ENCODE measurements around the gene ATXN7L2.
"Not testable (repeated sequence)": the region's sequence is repeated elsewhere in the genome, so short reads cannot be mapped to it uniquely, and the experiment has no call there.

The ATXN7L2 gene

DNA sequence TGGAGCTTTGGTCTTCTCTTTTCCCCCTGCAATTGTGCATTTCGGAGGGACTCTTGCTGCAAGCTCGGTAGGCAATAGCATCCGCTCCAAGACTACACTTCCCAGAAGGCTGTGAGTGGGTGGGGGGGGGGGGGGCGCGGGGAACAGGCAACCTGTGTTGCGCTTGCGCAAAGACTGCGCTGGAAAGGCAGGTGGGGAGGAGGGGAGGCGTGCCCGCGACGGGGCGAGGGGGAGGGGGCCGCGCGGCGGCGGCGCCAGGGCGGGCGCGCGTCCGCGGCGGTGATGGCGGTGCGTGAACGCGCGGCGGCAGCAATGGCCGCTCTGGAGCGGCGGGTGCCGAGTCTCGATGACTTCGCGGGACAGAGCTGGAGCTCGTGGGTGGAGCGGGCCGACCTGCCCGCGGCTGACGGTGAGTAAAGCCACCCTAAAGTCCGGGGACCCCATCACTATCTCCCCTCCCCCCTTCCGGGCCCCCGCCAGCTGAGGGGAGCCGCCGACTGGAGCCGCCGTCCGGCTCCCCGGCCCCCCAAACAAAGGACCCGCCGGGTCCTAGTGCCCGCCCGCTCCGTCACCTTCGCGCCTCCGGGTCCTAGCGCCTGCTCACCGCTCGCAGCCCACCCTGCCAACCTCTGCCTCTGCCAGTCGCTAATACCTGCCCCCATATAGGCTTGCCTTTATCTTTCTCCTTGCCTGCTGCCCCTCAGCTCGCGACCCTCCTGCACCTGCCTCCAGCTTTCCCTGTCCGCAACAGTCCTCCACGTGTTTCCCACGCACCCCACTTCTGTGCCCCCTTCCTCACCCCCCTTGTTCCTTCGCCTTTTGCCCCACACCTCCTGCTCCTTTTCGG, at the start of gene ATXN7L2:
Gene ATXN7L2, plus strand, starts transcription at position 234 of the 847 bp plus-strand sequence. Its CDS starts 49 bp downstream, at position 283.
- peak; percentile 89 for DNase-seq

- no peak for DNase-seq
These were observed 49.2 kb upstream of the ATXN7L2 start for GRCh38 chr1:109434484-109434883.

- DNase-seq, result no peak
These were observed 44.9 kb upstream of the ATXN7L2 start for GRCh38 chr1:109438798-109439297.

DNA sequence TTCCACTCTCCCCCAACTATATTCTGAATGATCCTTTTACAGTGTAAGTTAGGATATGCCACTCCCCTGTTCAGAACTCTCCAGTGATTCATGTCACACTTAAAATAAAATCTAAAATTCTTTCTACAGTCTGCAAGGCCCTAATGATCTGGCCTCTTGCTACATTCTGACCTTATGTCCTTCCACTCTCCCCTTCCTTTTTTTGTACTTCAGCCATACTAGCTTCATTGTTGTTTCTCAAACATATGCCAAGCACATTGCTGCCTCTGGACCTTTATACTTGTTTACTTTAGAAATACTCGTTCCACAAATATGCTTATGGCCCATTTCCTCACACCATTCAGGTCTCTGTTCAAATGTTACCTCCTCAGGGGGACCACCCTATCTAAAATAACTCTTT, 42.6 kb upstream of the ATXN7L2 start:
- no peak for DNase-seq

DNA sequence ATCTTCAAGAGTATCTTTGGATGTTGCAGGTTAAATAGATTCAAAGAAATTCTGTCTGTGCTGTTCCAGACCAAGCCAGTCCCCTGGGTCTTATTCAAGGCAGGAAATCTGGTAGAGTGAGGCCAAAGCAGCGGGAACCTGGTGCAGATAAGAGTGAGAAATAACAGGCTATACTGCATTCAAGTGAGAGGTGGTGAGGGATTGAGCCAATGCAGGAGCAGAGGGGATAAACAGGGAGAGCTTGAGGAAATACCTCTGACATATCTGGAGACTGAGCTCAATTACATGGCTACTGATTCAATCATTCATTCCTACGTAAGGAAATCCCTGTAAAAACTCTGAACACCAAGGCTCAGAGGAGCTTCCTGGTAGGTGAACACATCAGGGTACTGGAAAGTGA, 40.2 kb upstream of the ATXN7L2 start:
- no peak for DNase-seq

DNA sequence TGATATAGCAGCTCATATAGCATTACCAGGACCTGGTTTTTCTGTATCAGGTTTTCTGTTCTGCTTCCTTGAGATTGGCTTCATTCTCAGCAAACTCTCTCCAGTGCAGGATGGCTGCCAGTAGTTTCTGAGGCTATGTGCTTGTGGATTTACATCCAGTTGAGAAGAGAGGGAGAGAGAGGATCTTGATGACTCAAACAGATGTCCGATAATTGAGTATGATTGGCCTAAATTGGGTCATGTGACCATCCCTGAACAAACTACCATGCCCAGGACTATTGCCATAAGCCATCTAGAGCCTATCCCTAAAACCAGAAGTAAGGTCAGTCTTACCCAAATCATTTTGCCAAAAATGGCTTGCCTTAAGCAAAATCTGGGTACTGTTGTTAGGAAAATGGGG, 39.4 kb upstream of the ATXN7L2 start:
- DNase-seq, result no peak

DNA sequence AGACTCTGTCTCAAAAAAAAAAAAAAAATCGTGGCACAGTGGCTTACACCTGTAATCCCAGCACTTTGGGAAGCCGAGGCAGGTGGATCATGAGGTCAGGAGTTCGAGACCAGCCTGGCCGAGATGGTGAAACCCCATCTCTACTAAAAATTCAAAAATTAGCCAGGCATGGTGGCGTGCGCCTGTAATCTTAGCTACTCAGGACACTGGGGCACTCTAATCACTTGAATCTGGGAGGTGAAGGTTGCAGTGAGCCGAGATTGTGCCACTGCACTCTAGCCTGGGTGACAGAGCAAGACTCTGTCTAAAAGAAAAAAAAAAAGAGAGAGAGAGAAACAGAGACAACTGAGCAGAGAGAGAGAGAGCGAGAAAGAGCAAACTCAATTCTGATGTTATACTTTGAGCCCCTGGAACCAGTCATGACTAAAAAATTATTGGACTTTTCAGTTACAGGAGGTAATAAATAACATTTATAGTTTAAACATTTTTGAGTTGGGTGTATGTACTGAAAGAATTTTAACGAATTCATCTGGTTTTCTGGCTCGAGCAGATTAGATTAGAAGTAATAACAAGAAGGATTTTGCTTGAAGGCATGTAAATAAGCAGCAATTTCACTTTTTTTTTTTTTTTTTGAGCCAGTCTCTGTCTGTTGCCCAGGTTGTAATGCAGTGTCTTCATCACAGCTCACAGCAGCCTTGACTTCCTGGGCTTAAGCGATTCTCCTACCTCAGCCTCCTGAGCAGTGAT, 37.6 kb upstream of the ATXN7L2 start:
- DNase-seq, result not testable (repeated sequence)

GRCh38 chr1:109447524-109447923, 36.2 kb upstream of the ATXN7L2 start:
- no peak for DNase-seq

- DNase-seq, result no peak
These were observed 29.1 kb upstream of the ATXN7L2 start for GRCh38 chr1:109454497-109455133.

- DNase-seq, result no peak
These were observed 25.9 kb upstream of the ATXN7L2 start for GRCh38 chr1:109457819-109458218.

DNA sequence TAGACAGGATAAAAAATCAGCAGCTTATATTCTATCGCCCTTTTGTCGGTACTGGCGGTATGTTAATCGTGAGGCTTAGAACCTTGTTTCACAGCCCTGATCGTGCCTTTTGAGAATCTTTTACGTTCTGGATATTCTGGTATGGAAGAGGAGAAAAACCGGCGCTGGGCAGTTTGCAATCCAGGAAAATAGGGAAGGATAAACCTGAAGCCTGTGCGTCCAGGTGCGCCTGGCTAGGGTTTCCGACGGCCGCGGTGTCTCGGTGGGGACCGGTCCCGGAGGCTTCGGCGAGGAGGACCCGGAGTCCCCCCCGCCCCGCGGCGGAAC, 17.6 kb upstream of the ATXN7L2 start:
- no peak for DNase-seq

- DNase-seq, result no peak
These were observed 17.0 kb upstream of the ATXN7L2 start, which contains the start of gene SYPL2 for GRCh38 chr1:109466452-109467300. Gene SYPL2 (plus strand): TSS chr1:109466546. CDS start chr1:109466844, 298 bp downstream.

DNA sequence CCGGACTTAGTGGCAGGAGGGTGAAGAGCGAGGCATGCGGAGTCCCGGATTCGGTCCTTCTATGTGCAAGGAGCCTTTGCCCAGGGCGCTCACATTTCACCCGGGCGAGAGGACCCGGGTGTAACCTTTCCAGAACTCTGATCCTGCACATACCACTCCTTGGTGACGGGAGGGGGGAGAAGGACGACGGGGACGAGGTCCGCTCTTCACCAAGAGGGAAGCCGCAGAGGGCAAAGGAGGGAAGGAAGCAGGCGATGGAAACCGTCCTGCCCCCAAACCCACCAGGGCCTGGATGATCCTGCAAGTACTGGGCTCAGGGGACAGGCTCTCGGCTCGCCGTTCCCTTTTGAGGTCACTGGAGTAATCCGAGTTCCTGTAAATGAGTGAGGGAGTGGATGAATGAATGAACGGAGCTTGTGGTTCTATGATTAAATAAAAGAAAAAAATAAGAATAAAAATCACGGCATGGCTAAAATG, 16.4 kb upstream of the ATXN7L2 start:
- DNase-seq, result no peak

DNA sequence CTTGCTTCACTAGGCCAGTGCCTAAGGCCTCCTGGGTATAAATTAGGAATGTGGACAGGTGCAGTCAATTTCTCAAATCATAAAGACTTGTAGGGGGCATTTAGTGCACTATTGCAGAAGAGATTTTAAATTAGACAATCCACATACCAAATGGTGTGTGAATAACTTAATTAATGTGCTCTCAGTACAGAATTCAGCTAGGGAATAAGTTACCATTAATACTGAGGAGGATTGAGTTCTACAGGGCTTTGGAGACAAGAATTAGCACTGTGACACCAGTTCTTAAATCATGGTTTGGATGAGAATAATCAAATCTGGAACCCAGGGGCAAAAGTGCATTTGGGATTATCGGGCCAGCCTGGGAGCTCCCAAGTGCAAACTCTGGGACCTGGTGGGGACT, 15.6 kb upstream of the ATXN7L2 start:
- no peak for DNase-seq

DNA sequence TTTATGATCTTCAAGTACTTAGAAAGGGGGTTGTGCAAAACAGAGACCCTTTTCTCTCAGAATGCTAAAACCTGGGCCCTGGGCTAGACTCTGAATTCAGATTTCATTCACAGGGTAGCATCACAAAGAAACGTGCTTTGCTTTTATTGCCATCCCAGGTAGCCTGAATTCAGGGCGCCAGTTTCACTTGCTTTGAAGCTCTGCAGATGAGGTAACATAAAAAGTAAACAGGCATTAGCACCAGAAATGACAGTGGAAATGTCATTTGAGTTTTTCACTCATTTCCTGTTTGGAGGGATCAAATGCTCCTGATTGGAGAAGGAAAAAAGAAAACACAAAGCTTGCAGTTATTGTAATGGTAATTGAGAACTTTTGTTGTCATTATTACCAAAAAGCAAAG, 14.8 kb upstream of the ATXN7L2 start:
- no peak for DNase-seq

DNA sequence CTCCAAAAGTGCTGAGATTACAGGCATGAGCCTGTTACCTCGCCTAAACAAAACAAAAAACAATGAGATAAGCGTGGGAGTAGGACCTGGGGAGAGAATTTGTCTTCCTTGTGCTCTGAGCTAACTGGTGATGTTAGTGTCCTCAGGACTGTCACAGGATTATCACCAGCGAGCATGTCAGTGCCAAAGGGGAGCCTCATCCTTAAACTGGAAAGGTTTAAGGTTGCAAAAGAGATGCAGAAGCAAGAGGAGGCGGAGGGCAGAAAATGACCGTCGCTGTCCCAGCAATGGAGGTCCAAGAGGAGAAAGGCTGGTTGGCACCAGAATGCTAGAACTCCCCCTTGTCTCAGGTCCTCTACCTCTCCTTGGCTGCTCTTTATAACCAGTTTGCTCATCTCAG, 13.5 kb upstream of the ATXN7L2 start:
- no peak for DNase-seq

DNA sequence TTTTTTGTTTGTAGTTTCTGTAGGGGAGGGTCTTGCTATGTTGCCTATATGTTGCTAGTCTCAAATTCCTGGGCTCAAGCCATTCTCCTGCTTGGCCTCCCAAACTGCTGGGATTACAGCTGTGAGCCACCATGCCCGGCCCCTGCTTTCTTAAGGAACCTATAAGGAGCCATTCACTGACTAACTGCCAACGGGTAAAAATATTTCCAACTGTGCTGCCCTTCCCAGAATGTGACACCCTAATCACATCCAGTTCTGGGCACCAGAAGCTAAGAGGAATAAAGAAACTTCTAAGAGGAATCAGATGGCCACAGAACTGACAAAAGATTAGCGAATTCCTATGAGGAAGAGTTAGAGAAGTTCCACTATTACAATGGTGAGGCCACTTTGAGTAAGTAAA, 10.9 kb upstream of the ATXN7L2 start:
- no peak for DNase-seq

GRCh38 chr1:109473284-109474057, 10.2 kb upstream of the ATXN7L2 start:
- DNase-seq, result not testable (repeated sequence)

- DNase-seq, result no peak
These were observed 9.0 kb upstream of the ATXN7L2 start for GRCh38 chr1:109474697-109475096.

- no peak for DNase-seq
These were observed 8.4 kb upstream of the ATXN7L2 start for GRCh38 chr1:109475261-109475660.

DNA sequence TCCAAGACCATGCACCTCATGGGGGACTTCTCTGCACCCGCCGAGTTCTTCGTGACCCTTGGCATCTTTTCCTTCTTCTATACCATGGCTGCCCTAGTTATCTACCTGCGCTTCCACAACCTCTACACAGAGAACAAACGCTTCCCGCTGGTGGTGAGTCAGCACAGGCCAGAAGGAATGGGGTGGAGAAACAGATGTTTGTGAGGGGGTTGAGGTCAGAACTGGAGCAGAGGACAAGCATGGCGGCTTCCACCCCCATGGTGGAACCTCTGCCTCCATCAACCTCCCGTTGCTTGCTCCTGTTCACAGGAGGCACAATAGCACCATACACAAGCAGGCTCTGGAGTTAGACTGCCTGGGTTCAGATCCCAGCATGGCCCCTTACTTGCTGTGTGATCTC, 6.9 kb upstream of the ATXN7L2 start:
- DNase-seq, result no peak

GRCh38 chr1:109477821-109478220, 5.9 kb upstream of the ATXN7L2 start:
- DNase-seq, result no peak

All from RPMI8226 (cell line).